ENCODE results near the gene CCDC136.

GRCh38 chr7:128848289-128849155 is 56.8 kb downstream of the CCDC136 start:
- TF ChIP-seq POLR2A (IDR thresholded peaks at IDR 0.05) (no peak), CTCF (IDR thresholded peaks at IDR 0.05) (no peak)
